ENCODE results near the gene MGLL. TPM values are rescaled to one million over a fixed set of nuclear protein-coding genes. Genes with fewer than 3 reads are reported as not detected.
A peak's percentile ranks its signal among the peaks of the same experiment; 100 is the strongest.

Gene MGLL
- total RNA-seq, 1 donor from 2014 or later, result 61.0 TPM

- Mint-ChIP-seq H3K27ac (ENCODE audit: unreplicated experiment) (no peak overlapping the region), H3K9me3 (ENCODE audit: low read depth) (no peaks in the 10 kb centered on the region), H3K4me3 (ENCODE audit: unreplicated experiment) (no peak overlapping the region), H3K27me3 (ENCODE audit: low read depth) (no peaks in the 10 kb centered on the region), H3K36me3 (ENCODE audit: low read depth) (no peaks in the 10 kb centered on the region), H3K4me1 (ENCODE audit: low read depth) (peaks cover under 1% of the 10 kb centered on the region)
- DNase-seq (ENCODE audit: low spot score), result no peak
- no peak for TF ChIP-seq CTCF (IDR thresholded peaks at IDR 0.05)
These were observed 37.9 kb upstream of the MGLL start for GRCh38 chr3:127860211-127860696.

- Mint-ChIP-seq H3K4me3 (ENCODE audit: unreplicated experiment) (no peak overlapping the region), H3K9me3 (ENCODE audit: low read depth) (no peaks in the 10 kb centered on the region), H3K27me3 (ENCODE audit: low read depth) (no peaks in the 10 kb centered on the region), H3K4me1 (ENCODE audit: low read depth) (no peaks in the 10 kb centered on the region), H3K27ac (ENCODE audit: unreplicated experiment) (no peak overlapping the region), H3K36me3 (ENCODE audit: low read depth) (no peaks in the 10 kb centered on the region)
- TF ChIP-seq CTCF (IDR thresholded peaks at IDR 0.05), result no peak
- DNase-seq (ENCODE audit: low spot score), result no peak
These were observed 37.4 kb upstream of the MGLL start for GRCh38 chr3:127859730-127860129.

- no peak for TF ChIP-seq CTCF (IDR thresholded peaks at IDR 0.05)
- DNase-seq (ENCODE audit: low spot score), result no peak
- Mint-ChIP-seq H3K27ac (ENCODE audit: unreplicated experiment) (no peak overlapping the region), H3K9me3 (ENCODE audit: low read depth) (no peaks in the 10 kb centered on the region), H3K4me3 (ENCODE audit: unreplicated experiment) (no peak overlapping the region), H3K36me3 (ENCODE audit: low read depth) (no peaks in the 10 kb centered on the region), H3K27me3 (ENCODE audit: low read depth) (no peaks in the 10 kb centered on the region), H3K4me1 (ENCODE audit: low read depth) (no peaks in the 10 kb centered on the region)
These were observed 36.6 kb upstream of the MGLL start for GRCh38 chr3:127858937-127859336.

- Mint-ChIP-seq H3K36me3 (ENCODE audit: low read depth) (no peaks in the 10 kb centered on the region), H3K4me1 (ENCODE audit: low read depth) (no peaks in the 10 kb centered on the region), H3K4me3 (ENCODE audit: unreplicated experiment) (no peak overlapping the region), H3K27me3 (ENCODE audit: low read depth) (no peaks in the 10 kb centered on the region), H3K27ac (ENCODE audit: unreplicated experiment) (no peak overlapping the region), H3K9me3 (ENCODE audit: low read depth) (no peaks in the 10 kb centered on the region)
- no peak for TF ChIP-seq CTCF (IDR thresholded peaks at IDR 0.05)
- DNase-seq (ENCODE audit: low spot score), result no peak
These were observed 36.2 kb upstream of the MGLL start for GRCh38 chr3:127858521-127858920.

- H3K4me3 Mint-ChIP-seq (ENCODE audit: unreplicated experiment), result no peak overlapping the region
- peak; percentile 49 for TF ChIP-seq CTCF (IDR thresholded peaks at IDR 0.05)
- no peaks in the 10 kb centered on the region for H3K4me1 Mint-ChIP-seq (ENCODE audit: low read depth)
- DNase-seq (ENCODE audit: low spot score), result no peak
- H3K27me3 Mint-ChIP-seq (ENCODE audit: low read depth), result no peaks in the 10 kb centered on the region
- no peaks in the 10 kb centered on the region for H3K9me3 Mint-ChIP-seq (ENCODE audit: low read depth)
- no peaks in the 10 kb centered on the region for H3K36me3 Mint-ChIP-seq (ENCODE audit: low read depth)
- H3K27ac Mint-ChIP-seq (ENCODE audit: unreplicated experiment), result no peak overlapping the region
These were observed 35.0 kb upstream of the MGLL start for GRCh38 chr3:127857333-127857732.
